COR-L47 (cell line): ENCODE measurements around the gene GNA14.
A peak's percentile ranks its signal among the peaks of the same experiment; 100 is the strongest.
"Not testable (repeated sequence)": the region's sequence is repeated elsewhere in the genome, so short reads cannot be mapped to it uniquely, and the experiment has no call there.

Experiments
- DNase-seq: peaks from one replicate; lab custom pipeline; 2025; lab: John Stamatoyannopoulos, UW

The GNA14 gene

DNA sequence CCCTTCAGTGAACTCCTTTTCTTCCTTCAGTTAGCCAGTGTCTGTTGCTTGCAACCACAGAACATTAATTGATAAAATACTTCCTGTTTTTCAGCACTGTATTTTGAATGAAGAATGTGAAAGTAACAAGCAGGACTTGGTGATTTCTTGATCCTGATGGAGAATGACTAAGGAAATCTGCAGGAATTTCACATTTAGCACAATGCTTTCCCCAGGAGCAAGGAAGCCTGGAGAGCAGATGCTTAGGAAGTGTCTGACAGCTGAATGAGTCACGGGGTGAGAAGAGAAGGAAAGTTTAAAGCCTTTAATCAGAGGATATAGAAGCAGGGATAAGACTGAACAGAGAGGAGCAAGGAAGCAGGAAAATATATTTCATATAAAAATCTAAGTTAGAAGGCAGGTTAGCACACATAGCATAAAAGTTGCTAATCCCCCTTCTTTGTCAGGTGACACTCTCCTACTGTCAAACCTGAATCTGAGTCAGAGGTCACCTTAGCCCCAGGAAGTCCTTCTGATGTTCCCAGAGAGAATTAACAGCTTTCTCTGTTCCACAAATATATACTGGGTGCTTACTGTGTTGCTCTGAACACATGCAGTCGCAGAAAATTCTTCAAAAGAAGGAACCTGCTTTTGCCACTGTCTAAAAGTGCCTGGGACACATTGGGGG, 59.7 kb downstream of the GNA14 start:
- no peak for DNase-seq

GRCh38 chr9:77587851-77588250, 60.3 kb downstream of the GNA14 start:
- DNase-seq: no peak

- DNase-seq: no peak
These were observed 61.1 kb downstream of the GNA14 start for GRCh38 chr9:77587042-77587441.

DNA sequence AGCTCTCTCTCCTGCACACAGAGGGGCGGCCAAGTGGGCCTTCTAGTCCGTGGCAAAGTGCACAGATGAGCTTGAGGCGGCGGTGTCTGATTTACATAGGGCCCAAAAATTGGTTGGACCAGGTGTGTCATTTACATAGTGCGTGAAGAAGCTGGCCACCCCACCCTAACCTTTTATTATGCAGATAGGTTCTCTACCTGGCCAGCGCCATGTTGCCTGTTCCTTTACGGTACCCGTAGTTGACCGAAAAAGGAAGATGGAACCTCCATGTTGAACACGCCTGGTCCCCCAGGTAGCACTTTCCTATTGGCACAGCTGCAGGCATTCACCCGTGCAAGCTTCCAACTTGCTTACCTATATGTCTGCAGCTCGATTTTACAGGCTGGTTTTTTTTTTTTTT, 61.5 kb downstream of the GNA14 start:
- no peak for DNase-seq

- DNase-seq: no peak
These were observed 62.8 kb downstream of the GNA14 start for GRCh38 chr9:77585335-77585786.

GRCh38 chr9:77584927-77585326, 63.2 kb downstream of the GNA14 start:
- not testable (repeated sequence) for DNase-seq

DNA sequence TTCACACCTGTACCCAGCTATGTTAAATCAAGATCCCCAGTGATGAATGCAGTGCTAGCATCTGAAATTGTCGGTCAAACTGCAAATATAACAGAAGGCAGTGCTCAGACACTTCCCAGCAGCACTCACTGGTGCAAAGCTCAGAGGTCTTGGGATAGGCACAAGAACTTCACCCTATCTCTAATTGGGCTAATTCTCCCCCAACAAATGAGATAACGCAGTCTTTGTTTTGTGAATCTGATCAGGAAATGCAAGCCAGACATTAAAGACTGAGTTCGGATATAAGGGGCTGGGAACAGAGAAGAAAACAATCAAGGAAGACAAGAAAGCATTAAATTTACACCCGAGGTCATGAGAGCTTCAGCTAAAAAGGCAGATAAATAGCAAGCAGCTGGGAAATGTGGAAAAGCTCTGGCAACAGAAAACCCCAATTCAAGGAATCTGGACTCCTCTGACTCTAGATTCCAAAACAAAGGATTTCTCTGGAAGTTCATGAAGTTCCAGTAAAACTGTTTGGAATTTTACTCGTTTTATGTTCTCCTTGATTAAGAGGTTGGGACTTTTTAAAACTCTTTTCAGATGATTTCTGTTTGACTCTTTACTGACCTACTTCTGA, 65.1 kb downstream of the GNA14 start:
- DNase-seq: no peak

GRCh38 chr9:77582525-77582924, 65.6 kb downstream of the GNA14 start:
- no peak for DNase-seq

DNA sequence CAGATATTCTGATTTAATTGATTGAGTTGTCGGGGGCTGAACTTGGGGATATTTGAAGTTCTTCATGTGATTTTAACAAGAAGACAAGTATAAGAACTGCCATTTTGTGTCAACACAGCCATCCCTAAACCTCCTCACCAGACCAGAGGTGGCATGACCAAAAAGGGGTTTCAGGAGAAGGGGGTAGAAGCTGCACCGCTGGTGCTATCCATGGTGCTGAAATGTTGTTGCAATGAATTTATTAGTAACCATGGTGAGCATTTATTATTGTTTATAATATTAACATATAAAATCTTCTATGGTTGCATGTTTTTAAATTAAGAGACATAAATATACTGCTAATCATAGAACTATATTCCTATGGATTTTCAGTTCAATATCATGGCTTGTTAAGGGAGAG, 72.3 kb downstream of the GNA14 start:
- no peak for DNase-seq

GRCh38 chr9:77569335-77569734, 78.8 kb downstream of the GNA14 start:
- peak; percentile 59 for DNase-seq

- DNase-seq: no peak
These were observed 84.9 kb downstream of the GNA14 start for GRCh38 chr9:77563174-77563573.

- no peak for DNase-seq
These were observed 85.9 kb downstream of the GNA14 start for GRCh38 chr9:77562019-77562748.

DNA sequence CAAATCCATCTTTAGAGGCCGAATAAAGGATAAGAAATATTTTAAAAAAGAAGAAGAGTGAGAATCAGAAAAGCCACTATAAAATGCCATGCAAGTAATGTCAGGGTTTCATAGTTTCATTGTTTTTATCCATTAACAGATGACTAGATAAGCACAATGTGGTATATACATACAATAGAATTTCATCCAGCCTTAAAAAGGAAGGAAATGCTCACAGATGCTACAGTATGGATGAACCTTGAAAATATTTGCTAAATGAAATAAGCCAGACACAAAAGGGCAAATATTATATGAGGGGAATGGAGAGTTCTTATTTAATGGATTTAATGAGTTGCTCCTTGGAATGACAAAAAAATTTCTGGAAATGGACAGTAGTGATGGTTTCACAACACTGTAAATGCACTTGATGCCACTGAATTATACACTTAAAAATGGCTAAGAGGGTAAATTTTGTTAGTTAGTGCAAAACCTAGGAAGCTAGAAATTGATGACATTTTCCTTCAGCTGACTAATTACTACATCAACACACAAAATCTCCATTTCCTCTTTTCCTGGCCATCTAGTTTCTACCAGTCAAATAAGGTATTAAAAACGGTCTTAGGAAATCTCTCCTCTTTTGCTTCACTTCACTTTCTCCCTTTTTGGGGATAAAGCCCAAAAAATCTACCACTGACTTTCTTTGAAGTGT, 86.6 kb downstream of the GNA14 start:
- DNase-seq: no peak

GRCh38 chr9:77556396-77556795, 91.7 kb downstream of the GNA14 start:
- DNase-seq: no peak

GRCh38 chr9:77554586-77555105, 93.5 kb downstream of the GNA14 start:
- no peak for DNase-seq

GRCh38 chr9:77547106-77547730, 100.9 kb downstream of the GNA14 start:
- DNase-seq: no peak

DNA sequence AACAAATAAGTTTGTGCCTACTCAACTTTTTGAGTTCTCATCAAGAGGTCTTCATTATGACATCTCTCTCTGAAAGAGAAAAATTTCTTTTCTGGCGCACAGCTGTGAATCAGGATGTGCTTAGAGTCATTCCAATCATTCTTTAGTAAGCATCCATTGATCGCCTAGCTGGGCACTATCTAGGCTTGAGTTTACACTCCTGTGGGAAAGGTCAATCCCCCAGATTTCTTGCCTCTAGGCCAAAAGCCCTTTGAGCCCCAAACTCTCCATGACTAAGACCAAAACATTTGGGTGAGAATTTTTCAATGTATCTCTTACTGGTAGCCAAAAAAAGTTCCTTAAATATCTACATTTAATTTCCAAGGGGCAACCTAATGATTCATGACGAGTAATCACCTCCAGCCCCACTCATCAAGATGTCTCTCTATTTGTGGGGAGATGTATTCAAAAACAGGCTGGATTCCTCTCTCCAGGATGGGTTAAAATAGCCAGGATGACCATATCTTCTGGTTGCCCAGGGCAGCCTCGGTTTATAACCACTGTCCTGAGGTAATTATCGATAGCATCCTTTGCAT, 101.7 kb downstream of the GNA14 start:
- no peak for DNase-seq

DNA sequence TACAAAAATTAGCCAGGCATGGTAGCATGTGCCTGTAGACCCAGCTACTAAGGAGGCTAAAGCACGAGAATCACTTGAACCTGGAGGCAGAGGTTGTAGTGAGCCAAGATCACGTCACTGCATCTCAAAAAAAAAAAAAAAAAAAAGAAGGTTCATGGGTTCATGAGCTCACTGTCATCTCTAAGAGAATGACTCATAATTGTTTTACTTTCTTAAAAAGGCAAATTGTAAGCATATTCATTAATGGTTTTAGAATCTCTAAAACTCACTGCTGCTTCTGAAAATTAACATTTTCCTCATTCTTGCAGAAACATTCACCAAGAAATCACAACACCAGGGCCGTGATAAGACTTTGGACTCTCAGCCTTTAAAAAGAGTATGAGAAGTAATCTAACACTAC, 103.6 kb downstream of the GNA14 start:
- no peak for DNase-seq

- no peak for DNase-seq
These were observed 104.8 kb downstream of the GNA14 start for GRCh38 chr9:77543131-77543822.

DNA sequence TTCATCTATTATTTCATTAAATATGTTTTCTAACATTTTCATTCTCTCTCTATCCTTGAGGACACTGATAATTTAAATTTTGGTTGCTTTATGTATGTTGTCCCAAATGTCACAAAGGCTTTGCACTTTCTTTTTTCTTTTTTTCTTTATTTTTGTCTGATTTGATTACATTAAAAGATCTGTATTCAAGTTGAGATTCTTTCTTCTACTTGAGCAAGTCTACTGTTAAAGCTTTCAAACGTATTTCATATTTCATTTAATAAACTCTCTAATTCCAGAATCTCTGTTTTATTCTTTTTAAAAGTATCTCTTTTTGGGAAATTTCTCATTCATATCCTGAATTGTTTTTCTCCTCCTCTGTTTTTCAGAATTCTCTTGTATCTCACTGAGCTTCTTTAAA, 106.5 kb downstream of the GNA14 start:
- DNase-seq: no peak

GRCh38 chr9:77541055-77541454, 107.1 kb downstream of the GNA14 start:
- DNase-seq: no peak
